Astrocyte (in vitro differentiated cells and primary cell): ENCODE measurements around the gene DNHD1. TPM values are rescaled to one million over a fixed set of nuclear protein-coding genes. Genes with fewer than 3 reads are reported as not detected.

Experiments
- DNase-seq: peaks from one replicate; pipeline ENCODE4 v3.0.0-alpha.2; 2010; ENCODE audit warnings: low read depth
- FAIRE-seq: peaks from 2 replicates; lab custom pipeline; 2011; peaks lifted over from hg19 to GRCh38; lab: Jason Lieb, UNC
- H2AFZ ChIP-seq: 2 replicates; pipeline ENCODE4 v1.6.0; 2012; ENCODE audit warnings: low read depth, low read length, inconsistent platforms
- H3K27ac ChIP-seq: 2 replicates; pipeline ENCODE4 v1.5.1; 2011; ENCODE audit warnings: low read depth, low read length, inconsistent platforms
- H3K27me3 ChIP-seq: 2 replicates; pipeline ENCODE4 v1.6.0; 2011; ENCODE audit warnings: low read length, inconsistent platforms; ENCODE audit not compliant: insufficient read depth
- H3K36me3 ChIP-seq: 2 replicates; pipeline ENCODE4 v1.5.1; 2011; ENCODE audit warnings: low read length, inconsistent platforms; ENCODE audit not compliant: insufficient read depth
- H3K4me1 ChIP-seq: 2 replicates; pipeline ENCODE4 v1.5.1; 2011; ENCODE audit warnings: low read length, inconsistent platforms; ENCODE audit not compliant: insufficient read depth
- H3K4me2 ChIP-seq: 2 replicates; pipeline ENCODE4 v1.6.0; 2012; ENCODE audit warnings: low read length, inconsistent platforms
- H3K4me3 ChIP-seq: 2 replicates; pipeline ENCODE4 v1.5.1; 2011; ENCODE audit warnings: low read depth, mild to moderate bottlenecking, low read length, inconsistent platforms; ENCODE audit not compliant: insufficient read depth
- H3K79me2 ChIP-seq: 2 replicates; pipeline ENCODE4 v1.6.0; 2012; ENCODE audit warnings: mild to moderate bottlenecking, low read length, inconsistent platforms; ENCODE audit not compliant: insufficient read depth
- H3K9ac ChIP-seq: 2 replicates; pipeline ENCODE4 v1.6.0; 2012; ENCODE audit warnings: mild to moderate bottlenecking, low read length, inconsistent platforms
- H3K9me3 ChIP-seq: 2 replicates; pipeline ENCODE4 v1.5.1; 2012; ENCODE audit warnings: low read depth, mild to moderate bottlenecking, low read length, inconsistent platforms; ENCODE audit not compliant: insufficient read depth
- H4K20me1 ChIP-seq: 2 replicates; pipeline ENCODE4 v1.6.0; 2012; ENCODE audit warnings: low read length, inconsistent platforms; ENCODE audit not compliant: insufficient read depth
- H3K27ac Mint-ChIP-seq: one replicate; pipeline ENCODE4 v1.8.0; 2021; ENCODE audit warnings: mild to moderate bottlenecking, mixed read lengths; ENCODE audit not compliant: unreplicated experiment
- H3K27me3 Mint-ChIP-seq: one replicate; pipeline ENCODE4 v1.8.0; 2021; ENCODE audit warnings: low read depth, mixed read lengths; ENCODE audit not compliant: unreplicated experiment
- H3K36me3 Mint-ChIP-seq: one replicate; pipeline ENCODE4 v1.8.0; 2021; ENCODE audit warnings: low read depth, mixed read lengths; ENCODE audit not compliant: unreplicated experiment
- H3K4me1 Mint-ChIP-seq: one replicate; pipeline ENCODE4 v1.8.0; 2021; ENCODE audit warnings: low read depth, mixed read lengths; ENCODE audit not compliant: unreplicated experiment
- H3K4me3 Mint-ChIP-seq: one replicate; pipeline ENCODE4 v1.8.0; 2021; ENCODE audit warnings: mild to moderate bottlenecking, moderate library complexity, mixed read lengths; ENCODE audit not compliant: unreplicated experiment
- H3K9me3 Mint-ChIP-seq: one replicate; pipeline ENCODE4 v1.8.0; 2021; ENCODE audit warnings: mild to moderate bottlenecking, mixed read lengths; ENCODE audit not compliant: unreplicated experiment
- CTCF ChIP-seq: IDR thresholded peaks from 2 replicates; pipeline ENCODE4 v1.5.1; 2011; ENCODE audit warnings: low read depth, mild to moderate bottlenecking, inconsistent platforms, low read length, moderate library complexity; ENCODE audit not compliant: insufficient read depth
- EZH2 ChIP-seq: IDR thresholded peaks from 2 replicates; pipeline ENCODE4 v1.6.1; 2012; ENCODE audit warnings: mild to moderate bottlenecking, low read length, inconsistent platforms; ENCODE audit not compliant: insufficient read depth
- total RNA-seq: library from RNA; stranded (reverse); gene quantifications from 2 replicates; pipeline ENCODE4 v1.2.1, GENCODE V29; 2021

The DNHD1 gene
- total RNA-seq, 1 donor from 2014 or later, result 8.2 TPM

- H3K4me1 ChIP-seq, result peaks cover 8% of the 10 kb centered on the region
- no peak for DNase-seq
- no peak overlapping the region for H3K4me3 ChIP-seq
- Mint-ChIP-seq H3K36me3 (no peaks in the 10 kb centered on the region), H3K4me3 (no peak overlapping the region), H3K4me1 (peaks cover 14% of the 10 kb centered on the region), H3K9me3 (no peaks in the 10 kb centered on the region), H3K27ac (no peak overlapping the region), H3K27me3 (no peaks in the 10 kb centered on the region)
- H3K79me2 ChIP-seq, result peaks cover 32% of the 10 kb centered on the region
- no peaks in the 10 kb centered on the region for H3K27me3 ChIP-seq
- TF ChIP-seq CTCF (no peak), EZH2 (no peak)
- H3K36me3 ChIP-seq, result peaks cover 32% of the 10 kb centered on the region
- no peaks in the 10 kb centered on the region for H3K9me3 ChIP-seq
- H3K27ac ChIP-seq, result no peak overlapping the region
- no peak overlapping the region for H2AFZ ChIP-seq
- no peak overlapping the region for H3K4me2 ChIP-seq
- no peak for FAIRE-seq
- peaks cover 30% of the 10 kb centered on the region for H4K20me1 ChIP-seq
- no peak overlapping the region for H3K9ac ChIP-seq
Measured at GRCh38 chr11:6485661-6486060, 11.4 kb upstream of the DNHD1 start.

DNA sequence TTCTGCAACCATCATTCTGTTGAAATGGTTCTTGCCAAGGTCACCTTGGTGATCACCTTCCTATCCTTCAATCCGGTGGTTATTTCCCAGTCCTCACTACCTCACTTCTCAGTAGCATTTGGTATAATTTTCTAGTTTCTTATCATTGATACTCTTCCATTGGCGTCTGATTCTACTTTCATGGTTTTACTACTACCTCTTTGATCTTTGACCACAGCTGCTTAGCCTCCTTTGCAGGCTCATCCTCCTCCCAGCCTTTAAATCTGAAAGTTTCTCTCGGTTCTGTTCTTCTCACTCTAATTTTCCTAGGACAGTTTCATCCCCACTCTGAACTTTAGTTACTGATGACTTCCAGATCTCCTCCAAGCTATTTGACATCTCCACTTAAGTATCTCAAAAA is 10.8 kb upstream of the DNHD1 start:
- Histone ChIP-seq H3K4me2 (no peak overlapping the region), H3K27me3 (no peaks in the 10 kb centered on the region), H3K36me3 (peaks cover 32% of the 10 kb centered on the region), H3K9me3 (no peaks in the 10 kb centered on the region), H2AFZ (no peak overlapping the region), H3K4me3 (no peak overlapping the region), H3K79me2 (peaks cover 26% of the 10 kb centered on the region), H3K27ac (no peak overlapping the region), H4K20me1 (peaks cover 30% of the 10 kb centered on the region), H3K4me1 (peaks cover 8% of the 10 kb centered on the region), H3K9ac (no peak overlapping the region)
- Mint-ChIP-seq H3K4me3 (no peak overlapping the region), H3K9me3 (no peaks in the 10 kb centered on the region), H3K4me1 (peaks cover 14% of the 10 kb centered on the region), H3K36me3 (no peaks in the 10 kb centered on the region), H3K27me3 (no peaks in the 10 kb centered on the region), H3K27ac (no peak overlapping the region)
- FAIRE-seq (no peak), DNase-seq (no peak)
- TF ChIP-seq CTCF, result no peak
- TF ChIP-seq EZH2, result no peak

- Mint-ChIP-seq H3K27ac (no peak overlapping the region), H3K27me3 (no peaks in the 10 kb centered on the region), H3K4me1 (peaks cover 14% of the 10 kb centered on the region), H3K9me3 (no peaks in the 10 kb centered on the region), H3K4me3 (no peak overlapping the region), H3K36me3 (no peaks in the 10 kb centered on the region)
- FAIRE-seq (no peak), DNase-seq (no peak)
- no peak overlapping the region for H3K27ac ChIP-seq
- TF ChIP-seq CTCF (no peak), EZH2 (no peak)
- H4K20me1 ChIP-seq, result peaks cover 27% of the 10 kb centered on the region
- no peak overlapping the region for H3K4me3 ChIP-seq
- H3K4me1 ChIP-seq, result peaks cover 8% of the 10 kb centered on the region
- H3K9me3 ChIP-seq, result no peaks in the 10 kb centered on the region
- H2AFZ ChIP-seq, result no peak overlapping the region
- H3K27me3 ChIP-seq, result no peaks in the 10 kb centered on the region
- H3K4me2 ChIP-seq, result no peak overlapping the region
- H3K36me3 ChIP-seq, result peaks cover 32% of the 10 kb centered on the region
- H3K79me2 ChIP-seq, result peaks cover 19% of the 10 kb centered on the region
- H3K9ac ChIP-seq, result no peak overlapping the region
Measured at GRCh38 chr11:6486938-6487337, 10.1 kb upstream of the DNHD1 start.
